IMR-90 (cell line): ENCODE data around the gene CCNE1.

Experiments
- CTCF ChIP-seq: conservative IDR thresholded peaks from 2 replicates; pipeline ENCODE4 v1.5.1; 2012; ENCODE audit warnings: mild to moderate bottlenecking, low read depth, low read length, improper control_type of control experiment
- MAFK ChIP-seq: IDR thresholded peaks from 2 replicates; pipeline ENCODE4 v1.6.1; 2012; ENCODE audit warnings: low read depth, low read length, improper control_type of control experiment
- MAZ ChIP-seq: IDR thresholded peaks from 2 replicates; pipeline ENCODE4 v1.6.1; 2012; ENCODE audit warnings: low read depth, mild to moderate bottlenecking, low read length, improper control_type of control experiment, moderate library complexity, borderline replicate concordance
- POLR2A ChIP-seq: IDR thresholded peaks from 2 replicates; pipeline ENCODE4 v1.6.1; 2012; ENCODE audit warnings: mild to moderate bottlenecking, low read depth, low read length
- RAD21 ChIP-seq: IDR thresholded peaks from 2 replicates; pipeline ENCODE4 v1.6.1; 2012; ENCODE audit warnings: low read length, improper control_type of control experiment
- RCOR1 ChIP-seq: IDR thresholded peaks from 2 replicates; pipeline ENCODE4 v1.6.1; 2012; ENCODE audit warnings: mild to moderate bottlenecking, low read length, improper control_type of control experiment; ENCODE audit not compliant: insufficient replicate concordance
- RFX5 ChIP-seq: IDR thresholded peaks from 2 replicates; pipeline ENCODE4 v1.8.0; 2012; ENCODE audit warnings: low read depth, mild to moderate bottlenecking, low read length, moderate library complexity
- USF2 ChIP-seq: fragments of 150-350 bp; IDR thresholded peaks from 2 replicates; pipeline ENCODE4 v1.6.1; 2017; ENCODE audit warnings: mild to moderate bottlenecking, antibody characterized with exemption, low read length, low read depth
- TF ChIP-seq, protein P1 (sequence below): fragments of 150-350 bp; IDR thresholded peaks from 2 replicates; pipeline ENCODE4 v1.6.1; 2016; ENCODE audit warnings: low read depth, mild to moderate bottlenecking, low read length, moderate library complexity, borderline replicate concordance

- no peak for TF ChIP-seq POLR2A
- TF ChIP-seq CTCF: no peak
- no peak for TF ChIP-seq MAZ
- no peak for TF ChIP-seq RAD21
- TF ChIP-seq MAFK: no peak
- no peak for TF ChIP-seq RFX5
- TF ChIP-seq, protein P1, sequence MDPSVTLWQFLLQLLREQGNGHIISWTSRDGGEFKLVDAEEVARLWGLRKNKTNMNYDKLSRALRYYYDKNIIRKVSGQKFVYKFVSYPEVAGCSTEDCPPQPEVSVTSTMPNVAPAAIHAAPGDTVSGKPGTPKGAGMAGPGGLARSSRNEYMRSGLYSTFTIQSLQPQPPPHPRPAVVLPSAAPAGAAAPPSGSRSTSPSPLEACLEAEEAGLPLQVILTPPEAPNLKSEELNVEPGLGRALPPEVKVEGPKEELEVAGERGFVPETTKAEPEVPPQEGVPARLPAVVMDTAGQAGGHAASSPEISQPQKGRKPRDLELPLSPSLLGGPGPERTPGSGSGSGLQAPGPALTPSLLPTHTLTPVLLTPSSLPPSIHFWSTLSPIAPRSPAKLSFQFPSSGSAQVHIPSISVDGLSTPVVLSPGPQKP: no peak
- no peak for TF ChIP-seq USF2
- no peak for TF ChIP-seq RCOR1
These were observed 30.2 kb upstream of the CCNE1 start for GRCh38 chr19:29781386-29782259.
